Measurements from ENCODE around the gene IQSEC1.

DNA sequence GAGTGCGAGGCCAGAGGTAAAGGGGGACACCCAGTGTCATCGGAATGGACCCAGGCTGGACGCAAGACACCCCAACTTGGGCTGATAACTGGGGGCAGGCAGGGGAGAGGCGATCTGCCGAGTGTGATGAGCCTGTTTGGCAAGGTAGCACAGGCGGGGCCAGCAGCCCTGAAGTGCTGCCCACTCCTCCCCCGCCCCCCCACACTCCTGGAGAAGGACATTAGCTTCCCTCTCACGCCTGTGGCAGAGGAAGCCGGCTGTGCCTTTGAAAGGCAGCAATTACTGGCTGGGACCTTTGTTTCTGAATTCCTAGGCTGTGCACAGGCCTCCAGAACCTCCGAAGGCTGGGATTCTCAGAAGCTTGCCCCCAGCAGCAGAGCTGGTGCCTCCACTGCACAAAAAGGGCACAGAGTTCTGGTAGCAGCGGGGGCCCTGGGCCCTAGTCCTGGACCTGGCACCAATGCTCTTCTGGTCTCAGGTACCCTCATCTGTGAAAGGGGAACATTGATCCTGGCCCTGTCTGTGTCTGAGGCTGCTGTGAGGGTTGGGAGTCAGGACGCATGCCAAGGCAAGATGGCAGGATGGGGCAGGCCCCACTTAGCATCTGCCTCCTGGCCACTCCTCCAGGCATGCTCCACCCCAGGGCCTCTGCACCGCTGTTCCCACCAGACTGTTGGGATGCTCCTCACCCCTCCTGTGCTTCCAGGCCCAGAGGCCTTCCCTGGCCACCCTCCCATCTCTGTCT, 28.6 kb downstream of the IQSEC1 start:
- TF ChIP-seq, protein P1, sequence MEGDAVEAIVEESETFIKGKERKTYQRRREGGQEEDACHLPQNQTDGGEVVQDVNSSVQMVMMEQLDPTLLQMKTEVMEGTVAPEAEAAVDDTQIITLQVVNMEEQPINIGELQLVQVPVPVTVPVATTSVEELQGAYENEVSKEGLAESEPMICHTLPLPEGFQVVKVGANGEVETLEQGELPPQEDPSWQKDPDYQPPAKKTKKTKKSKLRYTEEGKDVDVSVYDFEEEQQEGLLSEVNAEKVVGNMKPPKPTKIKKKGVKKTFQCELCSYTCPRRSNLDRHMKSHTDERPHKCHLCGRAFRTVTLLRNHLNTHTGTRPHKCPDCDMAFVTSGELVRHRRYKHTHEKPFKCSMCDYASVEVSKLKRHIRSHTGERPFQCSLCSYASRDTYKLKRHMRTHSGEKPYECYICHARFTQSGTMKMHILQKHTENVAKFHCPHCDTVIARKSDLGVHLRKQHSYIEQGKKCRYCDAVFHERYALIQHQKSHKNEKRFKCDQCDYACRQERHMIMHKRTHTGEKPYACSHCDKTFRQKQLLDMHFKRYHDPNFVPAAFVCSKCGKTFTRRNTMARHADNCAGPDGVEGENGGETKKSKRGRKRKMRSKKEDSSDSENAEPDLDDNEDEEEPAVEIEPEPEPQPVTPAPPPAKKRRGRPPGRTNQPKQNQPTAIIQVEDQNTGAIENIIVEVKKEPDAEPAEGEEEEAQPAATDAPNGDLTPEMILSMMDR (conservative IDR thresholded peaks at IDR 0.05 in 1 of 2, IDR thresholded peaks at IDR 0.05 in 1 of 2; ENCODE audit: low read depth in 1 of 2, low read length in 2 of 2), result no peak
- no peak for TF ChIP-seq EZH2 (IDR thresholded peaks at IDR 0.05; ENCODE audit: low read length, missing control alignments)
